Fibroblast of skin of right quadriceps (primary cell): ENCODE measurements around the gene MMD2.

Source experiments
- DNase-seq: peaks from one replicate; pipeline ENCODE4 v3.0.0-alpha.2; 2013

MMD2 gene

GRCh38 chr7:4866528-4867496, 92.2 kb downstream of the MMD2 start:
- DNase-seq, result no peak

DNA sequence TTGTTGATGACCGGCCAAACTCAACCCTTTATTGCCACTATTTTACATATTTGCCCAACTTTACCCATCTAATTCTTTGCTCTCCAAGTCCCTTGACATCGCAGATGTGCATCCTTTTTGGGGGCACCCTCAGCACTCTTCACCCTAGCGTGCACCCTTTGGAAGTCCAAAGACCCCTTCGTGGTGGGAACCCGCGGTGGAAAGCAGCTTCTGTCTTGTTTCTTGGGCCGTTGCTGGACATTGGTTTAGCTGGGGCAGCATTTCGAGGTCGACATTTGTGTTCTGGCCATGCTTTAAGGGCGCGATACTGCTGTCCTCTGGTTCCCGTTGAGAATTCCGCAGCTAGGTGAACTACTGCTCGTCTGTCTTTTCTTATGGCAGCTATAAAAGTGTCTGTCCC, 96.8 kb downstream of the MMD2 start:
- DNase-seq, result no peak

DNA sequence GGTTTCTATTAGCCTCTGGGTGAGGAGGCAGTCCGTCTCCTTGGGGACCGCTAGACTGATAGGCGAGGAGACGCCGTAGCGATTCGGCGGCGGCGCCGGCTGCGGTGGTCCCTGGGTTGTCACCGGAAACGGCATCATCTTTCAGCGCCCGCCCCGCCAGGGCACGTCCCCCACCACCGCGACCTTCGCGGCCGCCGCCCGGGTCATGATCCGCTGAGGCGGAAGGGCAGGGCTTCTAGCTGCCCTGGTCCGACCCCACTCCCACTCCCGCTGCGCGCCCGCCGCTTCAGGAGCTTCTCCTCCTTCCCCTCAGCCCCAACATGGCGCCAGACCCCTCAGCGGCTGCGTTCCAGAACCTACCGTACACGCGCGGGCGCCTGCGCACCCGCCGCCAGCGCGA, 97.3 kb downstream of the MMD2 start, which contains the start of gene PAPOLB:
Gene PAPOLB, minus strand, starts transcription at position 358 of the 400 bp plus-strand sequence. Its CDS starts 220 bp downstream, at position 138.
- no peak for DNase-seq

DNA sequence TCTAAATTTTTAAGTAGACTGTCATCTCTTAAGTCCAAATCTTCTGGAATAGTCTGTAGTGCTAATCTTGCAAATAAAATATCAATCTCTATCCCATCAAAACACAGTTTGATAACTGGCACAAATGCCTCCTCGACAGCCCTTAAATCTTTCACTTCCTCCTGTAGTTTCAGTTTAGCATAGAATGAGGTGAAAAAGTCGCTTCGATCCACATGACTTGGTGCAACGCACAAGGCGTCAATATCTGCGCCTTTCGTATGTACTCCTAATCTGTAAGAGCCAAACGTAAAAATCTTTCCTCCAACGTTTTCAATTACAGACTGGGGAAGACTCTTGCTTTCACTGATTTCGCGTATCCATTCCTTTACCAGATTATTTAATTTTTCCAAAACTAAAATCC, 97.8 kb downstream of the MMD2 start:
- DNase-seq, result no peak

GRCh38 chr7:4857189-4857588, 101.8 kb downstream of the MMD2 start:
- no peak for DNase-seq

DNA sequence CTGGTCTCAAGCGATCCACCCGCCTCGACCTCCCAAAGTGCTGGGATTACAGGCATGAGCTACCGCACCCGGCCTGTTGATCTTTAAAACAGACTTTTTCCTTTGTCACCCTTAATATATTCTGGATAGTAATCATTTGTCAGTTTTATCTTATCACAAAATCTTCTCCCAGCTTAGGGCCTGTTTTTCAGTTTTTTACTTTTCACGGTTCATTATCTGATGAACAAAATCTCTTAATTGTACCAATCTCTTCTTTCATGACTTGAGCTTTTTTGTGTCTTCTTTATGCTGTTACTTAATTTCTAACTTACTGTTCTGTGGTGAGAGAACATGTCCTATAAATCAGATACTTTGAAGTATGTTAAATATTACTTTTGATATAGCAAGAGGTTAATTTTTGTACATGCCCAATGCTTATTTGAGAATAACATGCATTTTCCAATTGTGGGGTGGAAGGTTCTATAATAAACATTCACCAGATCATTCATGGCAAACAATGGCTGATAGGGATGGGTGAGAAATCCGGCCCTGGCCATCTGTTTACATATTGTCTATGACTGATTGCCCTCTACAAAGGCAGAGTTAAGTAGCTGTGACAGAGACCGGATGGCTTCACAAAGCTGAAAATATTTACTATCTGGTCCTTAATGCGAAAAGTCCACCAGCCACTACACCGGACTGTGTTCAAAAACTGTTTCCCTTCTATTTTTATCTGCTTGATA, 102.5 kb downstream of the MMD2 start:
- DNase-seq, result no peak
